Endothelial cell of umbilical vein (primary cell): ENCODE data around the gene FAM168A. TPM values are rescaled to one million over a fixed set of nuclear protein-coding genes. Genes with fewer than 3 reads are reported as not detected.

Experiments
- BruUV-seq: library from RNA; stranded (reverse); fragments of 400-500 nt; replicated peaks from 2 replicates; lab custom pipeline; 2021; lab: Mats Ljungman, UMichigan
- CTCF ChIA-PET: fragments of 300-600, 350-600 bp; sonication (Branson Sonifier 250); formaldehyde crosslinking; loops from one replicate; lab custom pipeline; 2021; ENCODE audit warnings: antibody characterized with exemption, inconsistent platforms; lab: Charles Lee
- POLR2A ChIA-PET: fragments of 300-600, 350-600 bp; sonication (Branson Sonifier 250); formaldehyde crosslinking; loops from one replicate; lab custom pipeline; 2021; ENCODE audit warnings: antibody characterized with exemption, inconsistent platforms; lab: Charles Lee
- DNase-seq: peaks from one replicate; pipeline ENCODE4 v3.0.0-alpha.2; 2011; ENCODE audit warnings: low read depth, low spot score
- FAIRE-seq: peaks from 2 replicates; lab custom pipeline; 2011; peaks lifted over from hg19 to GRCh38; lab: Jason Lieb, UNC
- H2AFZ ChIP-seq: 2 replicates; pipeline ENCODE4 v1.6.0; 2012; ENCODE audit warnings: low read depth, low read length, control low read depth, inconsistent platforms
- H3K27ac ChIP-seq: 2 replicates; pipeline ENCODE4 v1.5.1; 2011; ENCODE audit warnings: low read depth, mild to moderate bottlenecking, control low read depth, low read length, moderate library complexity; ENCODE audit not compliant: insufficient read depth
- H3K27me3 ChIP-seq, 2 experiments: 2 replicates each; pipeline versions ENCODE4 v1.6.0 to v1.6.1; 2011; ENCODE audit warnings: low read length in 2 of 2, mixed read lengths in 1 of 2; ENCODE audit not compliant: control insufficient read depth in 2 of 2, insufficient read depth in 2 of 2
- H3K36me3 ChIP-seq, 2 experiments: 2 replicates in 1 of 2; 3 replicates in 1 of 2; pipeline ENCODE4 v1.5.1; 2011; ENCODE audit warnings: low read length in 2 of 2, mild to moderate bottlenecking in 1 of 2, moderate library complexity in 1 of 2; ENCODE audit not compliant: control insufficient read depth in 2 of 2, insufficient read depth in 2 of 2; ENCODE audit errors: extremely low read depth in 1 of 2
- H3K4me1 ChIP-seq: 3 replicates; pipeline ENCODE4 v1.5.1; 2011; ENCODE audit warnings: mild to moderate bottlenecking, low read length; ENCODE audit not compliant: control insufficient read depth, insufficient read depth; ENCODE audit errors: extremely low read depth
- H3K4me2 ChIP-seq: 2 replicates; pipeline ENCODE4 v1.6.1; 2011; ENCODE audit warnings: low read length, control low read depth, mixed read lengths; ENCODE audit not compliant: insufficient read depth
- H3K4me3 ChIP-seq, 3 experiments: fragments of 200-600 bp in 1 of 3; sonication (generic), shearing (Covaris generic) in 1 of 3; replicated peaks in 1 of 3; 2 replicates each; pipeline ENCODE4 v1.5.1; 2011 to 2016; ENCODE audit warnings: control low read depth in 3 of 3, low read length in 3 of 3, mild to moderate bottlenecking in 2 of 3, inconsistent platforms in 1 of 3, low read depth in 1 of 3, moderate library complexity in 1 of 3; ENCODE audit not compliant: insufficient read depth in 1 of 3
- H3K79me2 ChIP-seq: 2 replicates; pipeline ENCODE4 v1.6.0; 2012; ENCODE audit warnings: low read length, inconsistent platforms; ENCODE audit not compliant: control insufficient read depth, insufficient read depth
- H3K9ac ChIP-seq: replicated peaks from 2 replicates; pipeline ENCODE3; 2011; ENCODE audit warnings: low read length, control low read depth; ENCODE audit not compliant: insufficient read depth; ENCODE audit errors: extremely low read depth
- H3K9me1 ChIP-seq: replicated peaks from 3 replicates; pipeline ENCODE4 v1.6.0; 2011; ENCODE audit warnings: mild to moderate bottlenecking, low read length; ENCODE audit not compliant: control insufficient read depth, insufficient read depth; ENCODE audit errors: extremely low read depth
- H3K9me3 ChIP-seq: replicated peaks from 2 replicates; pipeline ENCODE4 v1.5.1; 2012; ENCODE audit warnings: low read length, inconsistent platforms; ENCODE audit not compliant: control insufficient read depth, insufficient read depth
- H4K20me1 ChIP-seq: replicated peaks from 2 replicates; pipeline ENCODE3; 2011; ENCODE audit warnings: mild to moderate bottlenecking, low read length; ENCODE audit not compliant: control insufficient read depth, insufficient read depth; ENCODE audit errors: extremely low read depth
- EZH2 ChIP-seq: IDR thresholded peaks from 2 replicates; pipeline ENCODE4 v1.6.1; 2012; ENCODE audit warnings: borderline replicate concordance, low read depth, mild to moderate bottlenecking, moderate library complexity, low read length, inconsistent platforms; ENCODE audit not compliant: severe bottlenecking
- FOS ChIP-seq: IDR thresholded peaks from 2 replicates; pipeline ENCODE4 v1.6.1; 2011; ENCODE audit warnings: mild to moderate bottlenecking, low read length, moderate library complexity, borderline replicate concordance; ENCODE audit not compliant: insufficient read depth
- GATA2 ChIP-seq: IDR thresholded peaks from 2 replicates; pipeline ENCODE4 v1.7.0; 2011; ENCODE audit warnings: low read depth, mild to moderate bottlenecking, moderate library complexity, mixed read lengths, low read length; ENCODE audit not compliant: insufficient read length, insufficient read depth
- JUN ChIP-seq: IDR thresholded peaks from 2 replicates; pipeline ENCODE4 v1.6.1; 2011; ENCODE audit warnings: borderline replicate concordance, low read depth; ENCODE audit not compliant: insufficient read length, insufficient read depth
- MYC ChIP-seq: IDR thresholded peaks from one replicate; pipeline ENCODE4 v1.6.1; 2011; ENCODE audit warnings: mild to moderate bottlenecking, low read depth, low read length
- POLR2A ChIP-seq: IDR thresholded peaks from 2 replicates; pipeline ENCODE4 v1.6.1; 2012; ENCODE audit warnings: low read depth, mild to moderate bottlenecking, control low read depth, low read length
- POLR2AphosphoS5 ChIP-seq: IDR thresholded peaks from 2 replicates; pipeline ENCODE4 v1.6.1; 2012; ENCODE audit warnings: low read depth, mild to moderate bottlenecking, control low read depth, low read length, moderate library complexity; ENCODE audit not compliant: insufficient read depth
- dilution Hi-C: fragments of 300-500 bp; cut with MboI; formaldehyde crosslinking; loops from one replicate; pipeline ENCODE4 v1.15.0; 2019; ENCODE audit warnings: low sequenced_read_pairs; ENCODE audit not compliant: extremely low pct_ligation_motif_present
- intact Hi-C: fragments of 100-400 bp; cut with micrococcal nuclease; formaldehyde crosslinking; loops from one replicate; pipeline ENCODE4 v1.10.0; 2022
- polyA plus RNA-seq, 4 experiments: library from polyadenylated mRNA; depleted of rRNA in 3 of 4; stranded (reverse) in 3 of 4; unstranded in 1 of 4; fragments of >200 nt; gene quantifications; 2 replicates each; pipeline versions ENCODE4 v1.2.1 to v1.2.3, GENCODE V29; 2011 to 2012; ENCODE audit warnings: missing spikeins in 1 of 4
- total RNA-seq: library from RNA; stranded (reverse); gene quantifications from 2 replicates; pipeline ENCODE4 v1.2.3, GENCODE V29; 2021
- TF ChIP-seq, protein P1 (sequence below): IDR thresholded peaks from 2 replicates; pipeline ENCODE4 v1.6.1; 2011; ENCODE audit not compliant: insufficient read depth, insufficient read length
- TF ChIP-seq, protein P2 (sequence below), 2 donors: IDR thresholded peaks; 1 replicate in 1 of 2; 2 replicates in 1 of 2; pipeline ENCODE4 v1.5.1; 2011; ENCODE audit warnings: low read length in 2 of 2, mild to moderate bottlenecking in 2 of 2, moderate library complexity in 2 of 2, control low read depth in 1 of 2, inconsistent platforms in 1 of 2, low read depth in 1 of 2; ENCODE audit not compliant: insufficient read depth in 1 of 2; ENCODE audit errors: extremely low read depth in 1 of 2

Gene FAM168A
- total and polyA plus RNA-seq, 2 donors (not counting 3 experiments of a cell fraction or from before 2014, with no cell fraction given) = 17.0 to 20.5 TPM

DNA sequence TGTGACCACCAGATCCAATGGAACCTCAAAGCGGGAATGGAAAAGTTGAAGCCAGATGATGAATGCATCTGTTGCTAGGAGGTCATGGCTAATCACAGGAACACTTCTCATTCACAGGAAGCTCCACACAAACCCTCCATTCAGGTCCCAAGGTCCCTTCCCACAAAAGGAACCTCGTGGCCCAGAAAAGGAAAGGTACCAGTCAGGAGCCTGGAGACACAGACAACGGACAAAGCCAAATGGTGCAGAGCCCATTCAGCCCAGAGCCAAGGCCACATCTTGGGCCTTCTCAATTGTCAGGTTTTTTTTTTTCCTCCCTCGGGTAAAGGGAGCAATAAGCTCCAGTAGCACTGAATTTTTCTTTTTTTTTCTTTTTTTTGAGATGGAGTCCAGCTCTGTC is 87.0 kb downstream of the FAM168A start:
- DNase-seq (no peak), FAIRE-seq (no peak)
- Histone ChIP-seq H3K9ac (no peak overlapping the region), H3K79me2 (no peaks in the 10 kb centered on the region), H3K4me3 (no peak overlapping the region), H2AFZ (no peak overlapping the region), H3K36me3 (no peaks in the 10 kb centered on the region), H3K9me1 (no peaks in the 10 kb centered on the region), H3K4me1 (no peaks in the 10 kb centered on the region), H3K27ac (no peak overlapping the region), H3K4me2 (no peak overlapping the region), H4K20me1 (no peaks in the 10 kb centered on the region), H3K9me3 (no peaks in the 10 kb centered on the region), H3K27me3 (no peaks in the 10 kb centered on the region)
- POLR2A ChIA-PET = no interaction called here
- TF ChIP-seq GATA2 (no peak), JUN (no peak), MYC (no peak), FOS (no peak), POLR2AphosphoS5 (no peak), EZH2 (no peak), POLR2A (no peak)
- TF ChIP-seq, protein P1, sequence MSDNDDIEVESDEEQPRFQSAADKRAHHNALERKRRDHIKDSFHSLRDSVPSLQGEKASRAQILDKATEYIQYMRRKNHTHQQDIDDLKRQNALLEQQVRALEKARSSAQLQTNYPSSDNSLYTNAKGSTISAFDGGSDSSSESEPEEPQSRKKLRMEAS = no peak
- TF ChIP-seq, protein P2, sequence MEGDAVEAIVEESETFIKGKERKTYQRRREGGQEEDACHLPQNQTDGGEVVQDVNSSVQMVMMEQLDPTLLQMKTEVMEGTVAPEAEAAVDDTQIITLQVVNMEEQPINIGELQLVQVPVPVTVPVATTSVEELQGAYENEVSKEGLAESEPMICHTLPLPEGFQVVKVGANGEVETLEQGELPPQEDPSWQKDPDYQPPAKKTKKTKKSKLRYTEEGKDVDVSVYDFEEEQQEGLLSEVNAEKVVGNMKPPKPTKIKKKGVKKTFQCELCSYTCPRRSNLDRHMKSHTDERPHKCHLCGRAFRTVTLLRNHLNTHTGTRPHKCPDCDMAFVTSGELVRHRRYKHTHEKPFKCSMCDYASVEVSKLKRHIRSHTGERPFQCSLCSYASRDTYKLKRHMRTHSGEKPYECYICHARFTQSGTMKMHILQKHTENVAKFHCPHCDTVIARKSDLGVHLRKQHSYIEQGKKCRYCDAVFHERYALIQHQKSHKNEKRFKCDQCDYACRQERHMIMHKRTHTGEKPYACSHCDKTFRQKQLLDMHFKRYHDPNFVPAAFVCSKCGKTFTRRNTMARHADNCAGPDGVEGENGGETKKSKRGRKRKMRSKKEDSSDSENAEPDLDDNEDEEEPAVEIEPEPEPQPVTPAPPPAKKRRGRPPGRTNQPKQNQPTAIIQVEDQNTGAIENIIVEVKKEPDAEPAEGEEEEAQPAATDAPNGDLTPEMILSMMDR (IDR thresholded peaks at IDR 0.05; ENCODE audit: extremely low read depth in 1 of 2, insufficient read depth in 1 of 2, low read depth in 1 of 2, low read length in 2 of 2) = no peak
- BruUV-seq = no TSS peak
- intact Hi-C loops (no loop called here), dilution Hi-C loops (no loop called here)
- CTCF ChIA-PET = interaction anchor here (0.6 to 1.3 kb wide), 6 partner anchors 9 to 128 kb away, joined by 3 to 4 read pairs (median 4); no protein-coding TSS in a partner anchor
